ENCODE results near the gene DUOXA1.
"Not testable (repeated sequence)": the region's sequence is repeated elsewhere in the genome, so short reads cannot be mapped to it uniquely, and the experiment has no call there.

Gene DUOXA1

GRCh38 chr15:45111390-45112142 lies 18.1 kb downstream of the DUOXA1 start:
- H3K36me3 Mint-ChIP-seq (ENCODE audit: insufficient read depth), result peaks cover 2% of the 10 kb centered on the region
- no peak for DNase-seq
- H3K9me3 Mint-ChIP-seq, result no peaks in the 10 kb centered on the region
- H3K4me3 Mint-ChIP-seq, result peak overlapping the region in 1 of 2 donors; percentile 53
- peaks cover 4 to 28% of the 10 kb centered on the region in 2 donors for H3K4me1 Mint-ChIP-seq (ENCODE audit: low read depth in 2 of 2)
- peaks cover 76 to 92% of the 10 kb centered on the region in 2 donors for H3K27me3 Mint-ChIP-seq
- H3K27ac Mint-ChIP-seq, result no peak overlapping the region
- ATAC-seq (replicated peaks), result no peak

- H3K27me3 Mint-ChIP-seq, result peaks cover 72 to 92% of the 10 kb centered on the region in 2 donors
- ATAC-seq (replicated peaks) (no peak), DNase-seq (no peak)
- peaks cover 2% of the 10 kb centered on the region for H3K36me3 Mint-ChIP-seq (ENCODE audit: insufficient read depth)
- no peaks in the 10 kb centered on the region for H3K9me3 Mint-ChIP-seq
- no peak overlapping the region for H3K27ac Mint-ChIP-seq
- H3K4me3 Mint-ChIP-seq, result peak overlapping the region in 1 of 2 donors; percentile 17
- H3K4me1 Mint-ChIP-seq (ENCODE audit: low read depth in 2 of 2), result peaks cover 4 to 24% of the 10 kb centered on the region in 2 donors
These were observed 19.3 kb downstream of the DUOXA1 start for GRCh38 chr15:45110256-45110820.

- Mint-ChIP-seq H3K36me3 (ENCODE audit: insufficient read depth) (no peaks in the 10 kb centered on the region), H3K27me3 (peaks cover 65 to 92% of the 10 kb centered on the region in 2 donors), H3K9me3 (no peaks in the 10 kb centered on the region), H3K4me1 (ENCODE audit: low read depth in 2 of 2) (peaks cover 0 to 12% of the 10 kb centered on the region in 2 donors), H3K4me3 (no peak overlapping the region), H3K27ac (no peak overlapping the region)
- no peak for DNase-seq
- no peak for ATAC-seq (replicated peaks)
These were observed 21.6 kb downstream of the DUOXA1 start for GRCh38 chr15:45107941-45108630.

- H3K4me1 Mint-ChIP-seq (ENCODE audit: low read depth in 2 of 2), result no peaks in the 10 kb centered on the region
- H3K9me3 Mint-ChIP-seq, result no peaks in the 10 kb centered on the region
- H3K27ac Mint-ChIP-seq, result no peak overlapping the region
- no peaks in the 10 kb centered on the region for H3K36me3 Mint-ChIP-seq (ENCODE audit: insufficient read depth)
- ATAC-seq (replicated peaks), result no peak
- H3K4me3 Mint-ChIP-seq, result no peak overlapping the region
- DNase-seq, result no peak
- peaks cover 59 to 94% of the 10 kb centered on the region in 2 donors for H3K27me3 Mint-ChIP-seq
These were observed 23.5 kb downstream of the DUOXA1 start for GRCh38 chr15:45106002-45106790.

GRCh38 chr15:45105586-45105985 lies 24.1 kb downstream of the DUOXA1 start:
- no peaks in the 10 kb centered on the region for H3K36me3 Mint-ChIP-seq (ENCODE audit: insufficient read depth)
- no peaks in the 10 kb centered on the region for H3K4me1 Mint-ChIP-seq (ENCODE audit: low read depth in 2 of 2)
- peaks cover 62 to 98% of the 10 kb centered on the region in 2 donors for H3K27me3 Mint-ChIP-seq
- H3K9me3 Mint-ChIP-seq, result no peaks in the 10 kb centered on the region
- no peak for DNase-seq
- H3K4me3 Mint-ChIP-seq, result no peak overlapping the region
- no peak for ATAC-seq (replicated peaks)
- H3K27ac Mint-ChIP-seq, result no peak overlapping the region

GRCh38 chr15:45104170-45104569 lies 25.5 kb downstream of the DUOXA1 start:
- ATAC-seq (replicated peaks); DNase-seq: not testable (repeated sequence)

GRCh38 chr15:45102226-45102625 lies 27.5 kb downstream of the DUOXA1 start:
- Mint-ChIP-seq H3K27me3 (peaks cover 50 to 81% of the 10 kb centered on the region in 2 donors), H3K27ac (no peak overlapping the region), H3K9me3 (no peaks in the 10 kb centered on the region), H3K4me1 (ENCODE audit: low read depth in 2 of 2) (no peaks in the 10 kb centered on the region), H3K36me3 (ENCODE audit: insufficient read depth) (no peaks in the 10 kb centered on the region), H3K4me3 (no peak overlapping the region)
- ATAC-seq (replicated peaks) (no peak), DNase-seq (no peak)

More at GRCh38 chr15:45104170-45104569, 25.5 kb downstream of the DUOXA1 start:
- H3K27me3 Mint-ChIP-seq, result peaks cover 58 to 98% of the 10 kb centered on the region in 2 donors
- not testable (repeated sequence) for H3K4me3 Mint-ChIP-seq; H3K4me1 Mint-ChIP-seq (ENCODE audit: low read depth in 2 of 2); H3K27ac Mint-ChIP-seq; H3K36me3 Mint-ChIP-seq (ENCODE audit: insufficient read depth); H3K9me3 Mint-ChIP-seq

- DNase-seq (no peak), ATAC-seq (replicated peaks) (no peak)
- peaks cover 47 to 77% of the 10 kb centered on the region in 2 donors for H3K27me3 Mint-ChIP-seq
- H3K4me3 Mint-ChIP-seq, result no peak overlapping the region
- H3K9me3 Mint-ChIP-seq, result no peaks in the 10 kb centered on the region
- H3K4me1 Mint-ChIP-seq (ENCODE audit: low read depth in 2 of 2), result no peaks in the 10 kb centered on the region
- no peaks in the 10 kb centered on the region for H3K36me3 Mint-ChIP-seq (ENCODE audit: insufficient read depth)
- no peak overlapping the region for H3K27ac Mint-ChIP-seq
These were observed 27.9 kb downstream of the DUOXA1 start for GRCh38 chr15:45101749-45102148.

GRCh38 chr15:45100884-45101625 lies 28.6 kb downstream of the DUOXA1 start:
- no peaks in the 10 kb centered on the region for H3K9me3 Mint-ChIP-seq
- H3K4me1 Mint-ChIP-seq (ENCODE audit: low read depth in 2 of 2), result no peaks in the 10 kb centered on the region
- ATAC-seq (replicated peaks) (no peak), DNase-seq (no peak)
- H3K36me3 Mint-ChIP-seq (ENCODE audit: insufficient read depth), result no peaks in the 10 kb centered on the region
- H3K27ac Mint-ChIP-seq, result no peak overlapping the region
- H3K4me3 Mint-ChIP-seq, result no peak overlapping the region
- H3K27me3 Mint-ChIP-seq, result peaks cover 40 to 70% of the 10 kb centered on the region in 2 donors

GRCh38 chr15:45099549-45100165 lies 30.0 kb downstream of the DUOXA1 start:
- Mint-ChIP-seq H3K27me3 (peaks cover 37 to 56% of the 10 kb centered on the region in 2 donors), H3K4me3 (no peak overlapping the region), H3K9me3 (no peaks in the 10 kb centered on the region), H3K4me1 (ENCODE audit: low read depth in 2 of 2) (no peaks in the 10 kb centered on the region), H3K27ac (no peak overlapping the region), H3K36me3 (ENCODE audit: insufficient read depth) (no peaks in the 10 kb centered on the region)
- DNase-seq (no peak), ATAC-seq (replicated peaks) (no peak)

GRCh38 chr15:45097466-45097865 lies 32.2 kb downstream of the DUOXA1 start:
- Mint-ChIP-seq H3K36me3 (ENCODE audit: insufficient read depth) (no peaks in the 10 kb centered on the region), H3K4me3 (no peak overlapping the region), H3K4me1 (ENCODE audit: low read depth in 2 of 2) (no peaks in the 10 kb centered on the region), H3K27me3 (peaks cover 25 to 42% of the 10 kb centered on the region in 2 donors), H3K27ac (no peak overlapping the region), H3K9me3 (no peaks in the 10 kb centered on the region)
- DNase-seq (no peak), ATAC-seq (replicated peaks) (no peak)

- no peak for ATAC-seq (replicated peaks)
- H3K27me3 Mint-ChIP-seq, result peaks cover 32 to 42% of the 10 kb centered on the region in 2 donors
- no peak overlapping the region for H3K27ac Mint-ChIP-seq
- no peaks in the 10 kb centered on the region for H3K36me3 Mint-ChIP-seq (ENCODE audit: insufficient read depth)
- no peaks in the 10 kb centered on the region for H3K9me3 Mint-ChIP-seq
- no peak for DNase-seq
- H3K4me3 Mint-ChIP-seq, result no peak overlapping the region
- H3K4me1 Mint-ChIP-seq (ENCODE audit: low read depth in 2 of 2), result no peaks in the 10 kb centered on the region
These were observed 34.0 kb downstream of the DUOXA1 start for GRCh38 chr15:45095661-45096060.
